PC-9 (cell line): Measurements from ENCODE around the gene SLC38A3.

Source experiments
- CTCF ChIP-seq: fragments of 200-600 bp; sonication (generic); conservative IDR thresholded peaks from 2 replicates; pipeline ENCODE4 v1.6.1; 2017; ENCODE audit warnings: mixed run types, antibody characterized with exemption, mild to moderate bottlenecking, moderate library complexity
- EZH2 ChIP-seq: fragments of 200-600 bp; sonication (generic); IDR thresholded peaks from 2 replicates; pipeline ENCODE4 v1.8.0; 2017; ENCODE audit warnings: antibody characterized with exemption, low read depth

GRCh38 chr3:50193286-50193685 lies 11.8 kb upstream of the SLC38A3 start:
- no peak for TF ChIP-seq CTCF
- no peak for TF ChIP-seq EZH2
